Heart left ventricle (tissue), 13 donors: ENCODE measurements around the gene TLCD5.

Experiments
- POLR2A ChIP-seq, 2 donors: fragments of 450-650 bp; IDR thresholded peaks; one replicate each; pipeline ENCODE4 v1.6.1; 2017; ENCODE audit warnings: antibody characterized with exemption in 2 of 2, mild to moderate bottlenecking in 2 of 2, moderate library complexity in 2 of 2
- TF ChIP-seq, protein P1 (sequence below), 12 donors: fragments of 200-600 bp; sonication (generic) in 4 of 12; IDR thresholded peaks; one replicate each; pipeline versions ENCODE4 v1.5.0 to v1.8.0; 2018 to 2022; ENCODE audit warnings: antibody characterized with exemption in 12 of 12, mild to moderate bottlenecking in 5 of 12
- donor health status: ischemic (EF 13 %, LVEDD 7.1; RV severe dilation, severe dysfunction).
- donor health status: DM: no; HTN: yes; CAD: no.
- donor health status: DM: no; HTN: no; CAD: no.
- donor health status: ischemic (EF 25% LVEDD 6.9; RV normal size, moderate dysfunction).
- donor health status: ischemic (EF 25% LVEDD 5.7; RV mildly dilated, moderate dysfunction).
- donor health status: ischemic (EF 35%, LVEDD 5.7; RV mildly dilated, moderate dysfunction).
- donor health status: nonischemic (EF 11% LVEDD 7.7; RV severe dilation, severe dysfunction).
- donor health status: DM: yes; HTN: yes; CAD: no.
- donor health status: PGD.
- donor health status: ischemic (EF 29% LVEDD 5.4; RV normal size, mild dysfunction).
- donor health status: nonischemic (EF 23%, LVEDD 6.1; RV moderate dilation, normal function).

DNA sequence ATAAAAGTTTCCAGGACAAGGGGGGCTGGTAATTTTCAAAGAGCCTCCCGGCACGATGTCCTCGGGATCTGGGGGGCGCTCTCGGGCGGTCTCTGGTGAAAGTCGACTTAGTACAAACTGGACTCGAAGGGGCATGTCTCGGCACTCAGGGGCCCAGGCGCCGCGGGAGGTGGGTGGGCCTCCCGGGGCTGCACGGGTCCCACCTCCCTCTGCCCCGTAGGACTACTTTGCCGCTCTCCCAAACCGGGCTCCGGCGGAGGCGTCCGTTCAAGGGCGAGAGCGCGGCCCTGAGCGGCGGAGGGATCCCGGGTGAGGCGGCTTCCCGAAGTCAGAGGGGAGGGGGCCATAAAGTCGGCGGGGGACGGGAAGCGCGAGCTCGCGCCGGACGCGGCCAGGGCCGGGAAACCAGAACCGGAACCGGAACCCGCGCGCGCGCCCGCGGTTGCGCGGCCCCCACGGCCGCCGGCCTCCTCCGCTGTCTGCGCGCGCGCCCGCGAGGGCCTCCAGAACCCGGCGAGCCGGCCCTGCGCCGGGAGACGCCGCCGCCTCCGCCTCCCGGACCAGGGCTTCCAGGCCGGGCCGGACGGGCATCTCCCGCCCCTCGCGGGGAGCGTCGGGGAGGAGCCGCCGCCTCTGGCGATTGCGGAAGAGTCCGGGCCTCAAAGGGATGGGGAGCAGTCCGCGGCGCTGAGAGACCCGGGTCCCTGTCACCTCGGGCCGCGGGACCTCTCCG, 11.0 kb downstream of the TLCD5 start, which contains the start of gene ARHGEF12:
- TF ChIP-seq, protein P1, sequence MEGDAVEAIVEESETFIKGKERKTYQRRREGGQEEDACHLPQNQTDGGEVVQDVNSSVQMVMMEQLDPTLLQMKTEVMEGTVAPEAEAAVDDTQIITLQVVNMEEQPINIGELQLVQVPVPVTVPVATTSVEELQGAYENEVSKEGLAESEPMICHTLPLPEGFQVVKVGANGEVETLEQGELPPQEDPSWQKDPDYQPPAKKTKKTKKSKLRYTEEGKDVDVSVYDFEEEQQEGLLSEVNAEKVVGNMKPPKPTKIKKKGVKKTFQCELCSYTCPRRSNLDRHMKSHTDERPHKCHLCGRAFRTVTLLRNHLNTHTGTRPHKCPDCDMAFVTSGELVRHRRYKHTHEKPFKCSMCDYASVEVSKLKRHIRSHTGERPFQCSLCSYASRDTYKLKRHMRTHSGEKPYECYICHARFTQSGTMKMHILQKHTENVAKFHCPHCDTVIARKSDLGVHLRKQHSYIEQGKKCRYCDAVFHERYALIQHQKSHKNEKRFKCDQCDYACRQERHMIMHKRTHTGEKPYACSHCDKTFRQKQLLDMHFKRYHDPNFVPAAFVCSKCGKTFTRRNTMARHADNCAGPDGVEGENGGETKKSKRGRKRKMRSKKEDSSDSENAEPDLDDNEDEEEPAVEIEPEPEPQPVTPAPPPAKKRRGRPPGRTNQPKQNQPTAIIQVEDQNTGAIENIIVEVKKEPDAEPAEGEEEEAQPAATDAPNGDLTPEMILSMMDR (IDR thresholded peaks at IDR 0.05): peak in 9 of 12 donors; percentile 5 to 66 (median 34)
- peak in 1 of 2 donors; percentile 64 for TF ChIP-seq POLR2A (IDR thresholded peaks at IDR 0.05)
